Stimulated activated CD4-positive, alpha-beta T cell treated with anti-CD3 and anti-CD28 coated beads, Interleukin-2, amount 100 ng/mL, for 48 hours (primary cell): Measurements from ENCODE around the gene LRIT2.
"Not testable (repeated sequence)": the region's sequence is repeated elsewhere in the genome, so short reads cannot be mapped to it uniquely, and the experiment has no call there.

ENCODE experiments used
- DNase-seq, 2 donors: peaks; one replicate each; pipeline ENCODE4 v3.0.0-alpha.2; 2020

LRIT2 gene

DNA sequence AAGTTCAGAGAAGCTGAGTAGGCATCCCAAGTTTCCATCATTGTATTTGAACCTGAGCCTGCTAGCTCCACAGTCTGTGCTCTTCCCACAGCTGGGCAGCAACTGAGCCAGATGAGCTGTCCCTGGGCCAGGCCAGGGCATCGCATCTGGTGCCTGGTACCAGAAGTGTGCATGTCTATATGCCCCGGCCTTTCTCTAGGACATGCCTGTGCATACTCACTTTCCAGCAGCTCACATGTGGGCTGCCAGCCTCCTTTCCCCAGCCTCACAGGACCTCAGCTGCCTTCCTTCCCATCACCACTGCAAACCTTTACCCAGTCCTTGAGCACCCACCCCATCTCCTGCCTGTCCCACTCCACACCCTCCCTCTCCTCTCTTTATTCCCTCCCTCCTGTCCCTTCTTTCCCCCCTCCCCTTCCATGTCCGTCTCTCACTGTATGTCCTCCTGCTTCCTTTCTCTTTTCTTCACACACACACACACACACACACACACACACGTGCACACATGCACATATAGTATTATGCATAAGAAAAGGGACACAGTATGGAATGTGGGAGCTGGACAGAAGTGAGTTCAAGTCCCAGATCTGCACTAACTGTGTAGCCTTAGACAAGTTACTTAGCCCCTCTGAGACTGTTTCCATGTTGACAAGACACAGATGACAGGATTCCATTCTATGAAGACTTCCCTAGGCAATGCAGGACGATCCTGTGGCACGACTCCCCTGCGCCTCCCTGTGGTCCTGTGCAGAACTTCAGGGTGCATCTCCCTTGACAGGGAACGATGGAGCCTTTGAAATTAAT lies 20.1 kb downstream of the LRIT2 start:
- DNase-seq, result peak; percentile 63 to 72

DNA sequence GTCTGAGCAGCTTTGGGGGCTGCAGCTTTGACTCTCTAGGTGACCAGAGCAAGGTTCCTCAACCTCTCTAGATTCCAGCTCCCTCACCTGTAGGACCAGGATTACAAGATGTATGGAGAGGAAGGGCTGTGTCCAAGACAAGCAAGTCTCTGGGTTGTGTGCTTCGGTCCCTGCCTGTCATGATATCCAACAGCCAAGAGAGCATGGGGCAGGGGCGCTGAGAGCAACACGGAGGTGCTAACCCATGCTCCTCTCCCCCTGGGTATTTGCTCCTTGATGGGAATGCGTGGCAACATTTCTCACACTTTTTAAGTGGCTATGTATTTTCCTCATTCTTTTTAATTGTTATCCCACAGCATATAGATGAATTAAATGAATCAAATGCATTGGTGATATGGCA lies 20.7 kb downstream of the LRIT2 start:
- no peak for DNase-seq

DNA sequence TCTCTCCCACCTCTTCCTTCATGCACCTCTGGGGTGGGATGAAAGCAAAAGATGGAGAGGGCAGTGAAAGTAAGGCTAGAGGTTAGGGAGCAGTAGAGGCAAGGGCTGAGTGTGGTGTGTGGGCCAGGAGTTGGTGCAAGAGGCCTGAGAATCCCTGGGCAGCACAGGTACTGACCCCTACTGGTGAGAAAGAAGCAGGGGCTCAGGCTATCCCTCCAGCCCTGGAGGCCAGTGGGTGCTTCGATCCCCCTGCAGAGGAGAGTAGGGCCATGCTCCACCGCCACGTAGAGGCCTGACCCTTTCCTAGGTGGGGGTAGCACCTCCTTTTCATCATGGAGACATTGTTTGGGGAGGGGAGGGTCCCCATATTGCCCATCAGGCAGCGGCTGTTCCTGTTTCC lies 21.2 kb downstream of the LRIT2 start:
- DNase-seq, result no peak

DNA sequence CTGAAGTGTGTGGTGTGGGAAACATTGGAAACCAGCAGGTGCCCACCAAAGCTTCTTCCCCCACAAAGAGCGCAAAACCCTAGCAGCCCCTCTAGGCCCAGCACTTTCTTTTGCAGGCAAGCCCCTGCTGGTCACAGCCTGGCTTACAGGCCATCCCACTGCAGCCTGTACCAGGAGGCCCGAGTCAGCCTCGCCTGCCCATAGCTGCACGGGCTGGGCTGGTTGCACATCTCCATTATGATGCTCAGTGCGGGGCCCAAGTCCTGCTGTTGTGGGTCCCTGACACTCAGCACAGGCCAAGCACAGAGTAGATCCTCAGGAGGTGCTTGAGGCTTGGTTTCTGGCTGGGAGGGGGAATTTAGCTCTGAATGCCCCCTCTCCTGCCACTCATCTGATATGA lies 23.0 kb downstream of the LRIT2 start:
- no peak for DNase-seq

DNA sequence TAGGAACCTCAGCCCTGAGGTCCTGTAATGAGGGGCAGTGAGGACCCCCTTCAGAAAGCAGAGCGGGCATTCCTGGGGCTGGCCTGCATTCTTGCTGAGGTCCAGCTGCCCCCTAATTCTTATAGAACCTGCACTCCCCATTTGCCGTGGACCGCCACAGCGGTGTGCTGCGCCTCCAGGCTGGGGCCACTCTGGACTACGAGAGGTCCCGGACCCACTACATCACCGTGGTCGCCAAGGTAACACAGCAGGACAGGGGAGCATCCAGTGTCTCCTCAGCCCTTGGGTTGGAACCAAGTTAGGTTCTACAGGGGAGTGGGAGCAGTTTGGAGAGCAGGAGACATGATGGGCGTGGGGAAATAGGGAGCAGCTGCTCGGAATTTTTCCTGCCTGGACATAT lies 23.7 kb downstream of the LRIT2 start:
- no peak for DNase-seq

DNA sequence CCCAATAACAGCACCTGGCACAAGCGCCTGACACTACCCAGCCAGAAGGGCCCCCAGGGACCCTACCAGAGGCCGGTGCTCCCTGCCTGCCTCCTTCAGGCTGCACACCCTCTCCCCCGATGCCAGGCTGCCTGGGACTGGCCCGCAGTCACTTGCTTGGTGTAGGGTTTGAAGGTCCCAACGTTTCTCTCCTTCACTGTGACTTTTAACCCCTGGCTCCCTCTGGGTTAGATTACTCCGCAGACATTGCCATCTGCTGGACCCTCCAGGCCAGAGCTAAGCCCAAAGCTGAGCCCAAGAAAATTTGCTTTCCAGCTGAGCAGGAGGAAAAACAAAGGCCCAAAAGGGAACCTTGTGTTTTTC lies 24.1 kb downstream of the LRIT2 start:
- no peak for DNase-seq

DNA sequence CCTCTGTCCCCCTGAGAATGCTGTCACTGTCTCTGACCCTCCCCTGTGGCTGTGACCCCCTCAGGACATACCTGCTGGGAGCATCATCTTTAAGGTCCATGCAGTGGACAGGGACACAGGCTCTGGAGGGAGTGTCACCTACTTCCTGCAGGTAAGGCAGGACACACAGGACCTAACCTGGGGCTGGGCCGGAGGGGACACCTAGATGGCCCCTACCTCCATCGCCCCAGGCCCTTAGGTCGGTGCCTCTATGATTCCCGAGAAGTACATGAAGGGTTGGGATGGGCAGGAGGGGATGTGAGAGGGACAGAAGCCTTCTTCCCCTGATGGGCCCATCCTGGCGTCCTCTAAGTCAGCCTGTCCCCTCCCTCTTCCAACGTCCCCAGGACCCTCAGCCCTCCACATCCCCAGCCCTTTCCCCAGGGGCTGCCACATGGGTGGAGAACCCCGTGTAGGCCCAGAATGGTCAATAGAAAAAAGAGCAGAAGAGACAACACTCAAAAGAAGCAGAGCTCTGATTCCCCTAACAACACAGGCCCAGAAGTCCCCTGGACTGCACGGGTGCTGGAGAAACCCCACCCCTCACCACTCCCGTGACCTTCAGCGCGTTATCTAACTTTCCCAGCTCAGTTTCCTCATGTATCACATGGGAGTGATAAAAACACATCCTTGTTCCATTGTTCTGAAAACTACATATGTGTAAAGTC lies 24.7 kb downstream of the LRIT2 start:
- DNase-seq, result no peak

DNA sequence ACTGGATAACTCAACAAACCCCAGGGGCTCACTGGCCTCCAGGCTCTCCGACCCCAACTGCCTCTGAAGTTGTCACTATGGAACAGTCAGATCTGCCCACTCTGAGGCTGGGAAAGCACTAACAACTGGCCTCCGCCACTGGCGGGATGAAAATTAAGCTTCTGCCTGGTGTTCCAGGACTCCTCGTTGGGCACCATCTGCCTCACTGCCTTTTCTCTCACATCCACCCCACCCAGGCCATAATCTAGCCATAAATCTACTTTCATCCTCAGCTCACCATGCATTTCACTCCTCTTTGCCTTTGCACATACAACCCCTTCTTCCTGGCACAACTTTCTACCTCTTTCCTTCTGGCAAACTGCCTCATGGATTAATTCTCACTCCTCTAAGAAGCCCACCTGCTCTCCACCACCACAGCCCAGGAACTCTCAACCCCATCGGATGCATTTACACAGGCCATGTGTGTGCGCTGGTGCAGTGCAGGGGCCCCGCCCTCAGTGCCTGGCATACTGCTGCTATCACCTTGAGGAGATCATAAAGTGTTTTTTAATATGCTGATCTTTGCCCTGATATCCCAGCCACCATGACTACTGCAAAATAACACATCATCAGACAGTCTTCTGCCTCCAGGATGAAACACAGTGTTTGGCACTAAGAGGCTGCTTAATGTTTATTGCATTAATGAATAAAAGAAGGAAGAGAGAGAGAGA lies 27.0 kb downstream of the LRIT2 start:
- no peak for DNase-seq

DNA sequence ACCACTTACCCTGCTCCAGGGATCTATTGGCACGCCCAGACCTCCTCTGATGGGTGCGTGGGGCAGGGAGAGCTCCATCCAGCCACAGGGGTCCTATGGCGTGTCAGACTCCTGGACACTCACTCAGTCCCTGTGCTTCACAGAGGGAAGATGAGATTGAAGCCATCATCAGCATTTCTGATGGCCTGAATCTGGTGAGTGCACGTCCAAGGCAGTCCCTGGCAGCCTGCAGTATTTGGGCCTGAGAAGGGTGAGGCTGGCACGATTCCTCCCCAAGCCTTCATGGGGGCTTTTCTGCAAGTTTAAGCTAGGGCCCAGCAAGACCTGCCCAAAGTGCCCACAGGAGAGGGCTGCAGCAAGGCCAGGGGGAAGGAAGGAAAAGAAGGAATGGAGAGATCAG lies 27.7 kb downstream of the LRIT2 start:
- no peak for DNase-seq

DNA sequence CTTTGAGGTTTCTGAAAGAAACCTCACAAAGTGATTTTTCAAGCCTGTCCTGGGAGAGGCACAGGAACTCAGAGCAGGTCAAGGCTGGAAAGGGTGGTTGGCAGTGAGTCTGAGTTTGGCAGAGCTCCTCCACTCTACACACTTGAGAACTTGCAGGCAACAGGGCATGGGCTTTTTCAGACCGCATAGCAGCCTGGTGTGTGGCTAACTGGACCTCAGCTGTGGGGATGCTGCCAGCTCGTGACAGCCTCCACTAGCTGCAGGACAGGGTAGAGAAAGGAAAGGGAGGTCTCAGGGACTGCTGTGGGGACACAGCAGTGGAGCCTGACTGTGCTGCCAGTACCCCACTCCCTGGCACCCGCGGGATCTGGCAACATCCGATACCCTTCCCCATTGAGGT lies 28.4 kb downstream of the LRIT2 start:
- no peak for DNase-seq

DNA sequence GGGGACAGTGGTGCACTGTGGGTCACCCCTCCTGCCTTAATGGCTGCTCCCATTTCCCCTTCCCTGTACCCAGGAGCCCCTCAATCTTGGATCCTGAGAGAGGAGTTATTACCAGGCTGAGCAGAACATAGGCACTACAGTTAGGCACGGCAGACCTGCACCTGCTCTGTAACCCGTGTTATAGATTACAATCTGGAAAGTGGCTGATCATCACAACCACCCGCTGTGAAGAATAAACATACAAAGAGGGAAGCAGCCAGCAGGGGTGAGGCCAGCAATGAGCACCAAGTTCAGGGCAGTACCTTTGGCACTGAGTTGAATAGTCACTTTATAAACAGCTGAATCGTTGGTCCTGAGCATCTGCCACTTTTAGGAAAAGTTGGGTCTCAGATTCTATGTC lies 29.3 kb downstream of the LRIT2 start:
- DNase-seq, result no peak

DNA sequence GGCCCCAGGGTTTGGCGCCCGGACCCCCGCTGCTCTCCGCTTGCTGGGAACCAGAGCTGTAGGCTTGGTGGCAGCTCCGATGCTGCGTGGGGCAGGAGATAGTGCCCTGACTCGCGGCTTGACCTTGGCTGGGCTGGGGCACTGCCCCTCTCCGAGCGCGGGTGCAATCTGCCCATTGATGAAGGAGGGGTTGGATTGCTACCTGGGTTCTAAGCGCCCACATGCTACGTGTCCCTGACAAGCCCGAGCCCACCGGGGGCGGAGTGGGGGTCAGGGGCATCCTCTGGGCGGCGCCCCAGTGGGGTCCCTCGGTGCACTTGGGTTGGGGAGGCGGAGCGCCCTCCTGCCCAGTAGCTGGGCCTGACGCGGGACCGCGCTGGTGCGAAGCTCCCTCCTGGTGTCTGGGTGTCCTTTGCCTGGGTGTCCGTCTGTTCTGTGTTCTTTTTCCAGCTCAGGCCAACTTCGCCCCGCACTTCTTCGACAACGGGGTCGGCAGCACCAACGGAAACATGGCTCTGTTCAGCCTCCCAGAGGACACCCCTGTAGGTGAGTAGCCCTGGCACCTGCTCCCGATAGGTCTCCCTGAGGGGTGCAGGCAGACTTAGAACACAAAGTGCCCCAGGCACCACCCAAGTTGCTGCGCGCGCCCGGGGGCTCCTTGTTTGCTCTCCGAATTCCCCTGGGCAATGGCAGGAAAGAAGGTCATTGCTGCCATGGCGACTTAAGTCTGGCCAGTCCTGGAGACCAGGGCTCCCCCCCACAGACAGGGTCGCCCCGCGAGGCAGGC lies 30.1 kb downstream of the LRIT2 start:
- no peak for DNase-seq

DNA sequence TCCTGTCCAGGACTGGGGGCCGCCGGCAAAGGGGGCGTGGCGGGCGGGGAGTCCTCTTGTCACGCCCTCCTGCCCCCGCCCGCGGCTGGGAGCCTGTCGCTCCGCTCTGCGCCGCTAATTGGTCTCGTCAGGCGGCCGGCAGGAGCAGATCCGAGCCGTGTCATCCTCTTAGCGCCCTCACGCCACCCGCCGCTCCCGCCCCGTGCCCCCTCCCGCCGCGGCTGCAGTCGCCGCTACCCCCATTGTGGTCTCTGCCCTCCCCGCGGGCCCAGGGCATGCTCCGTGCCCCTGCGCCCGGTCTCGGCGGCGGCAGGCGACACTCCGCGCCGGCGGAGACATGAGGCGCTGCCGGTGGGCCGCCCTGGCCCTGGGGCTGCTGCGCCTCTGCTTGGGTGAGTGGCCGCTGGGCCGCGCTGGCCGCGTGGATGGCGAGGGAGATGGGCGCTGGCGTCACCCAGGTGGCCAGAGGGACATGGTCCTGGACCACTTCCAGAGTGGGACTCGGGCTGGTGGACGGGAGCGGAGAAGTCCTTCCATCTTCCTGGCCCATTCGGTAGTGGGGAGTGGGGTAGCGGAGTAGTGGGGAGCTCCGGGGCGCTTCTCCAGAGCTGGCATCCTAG lies 30.8 kb downstream of the LRIT2 start, which contains the start of gene CDHR1:
Gene CDHR1 (plus strand): TSS at position 114 of the 620 bp plus-strand sequence. CDS start 224 bp downstream, at position 338.
- peak in 1 of 2 donors; percentile 31 for DNase-seq

DNA sequence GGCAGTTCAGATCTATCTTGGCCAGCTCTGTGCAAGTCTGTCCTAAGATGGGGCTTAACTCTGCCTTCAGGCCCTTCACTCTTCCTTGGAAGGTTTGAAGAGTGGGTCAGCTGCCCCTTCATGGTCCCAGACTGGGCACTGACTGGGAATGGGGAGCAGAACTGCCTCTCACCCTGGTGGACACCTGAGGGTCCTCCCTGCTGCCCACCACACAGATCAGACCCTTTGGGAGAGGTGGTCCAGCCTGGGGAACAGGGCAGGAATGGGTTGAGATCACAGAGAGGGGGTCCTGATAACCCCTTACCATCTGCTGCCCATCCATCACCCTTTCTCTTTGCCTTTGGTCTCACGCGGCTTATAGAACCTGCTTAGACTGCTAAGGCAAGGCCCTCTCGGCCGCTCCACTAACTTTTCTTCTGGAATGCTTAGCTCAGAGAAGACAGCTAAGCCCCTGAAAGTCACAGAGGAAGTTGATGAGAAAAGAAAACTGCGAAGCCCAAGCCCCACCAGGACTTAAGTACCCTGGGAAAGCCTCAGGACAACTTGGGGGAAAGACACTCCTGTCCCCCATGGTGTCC lies 31.4 kb downstream of the LRIT2 start:
- no peak for DNase-seq

DNA sequence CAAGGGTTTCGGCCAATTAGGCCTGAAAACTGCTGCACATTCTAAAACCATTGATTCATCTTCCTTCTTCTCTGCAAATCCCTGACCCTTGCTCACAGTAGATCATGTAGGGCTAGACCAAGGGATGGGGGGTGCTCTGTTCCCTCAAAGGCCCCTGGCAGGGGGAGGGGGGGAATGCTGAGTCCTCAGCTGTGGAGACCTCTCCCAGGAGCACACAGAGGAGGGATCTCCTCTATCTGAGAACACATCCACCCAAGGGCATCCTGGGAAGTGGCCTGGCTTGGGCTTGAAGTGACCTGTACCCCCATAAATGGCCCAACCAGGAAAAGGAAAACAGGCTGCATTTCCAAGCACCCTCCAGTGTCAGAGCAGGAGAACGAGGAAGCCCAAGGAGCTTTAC lies 32.0 kb downstream of the LRIT2 start:
- DNase-seq, result no peak

DNA sequence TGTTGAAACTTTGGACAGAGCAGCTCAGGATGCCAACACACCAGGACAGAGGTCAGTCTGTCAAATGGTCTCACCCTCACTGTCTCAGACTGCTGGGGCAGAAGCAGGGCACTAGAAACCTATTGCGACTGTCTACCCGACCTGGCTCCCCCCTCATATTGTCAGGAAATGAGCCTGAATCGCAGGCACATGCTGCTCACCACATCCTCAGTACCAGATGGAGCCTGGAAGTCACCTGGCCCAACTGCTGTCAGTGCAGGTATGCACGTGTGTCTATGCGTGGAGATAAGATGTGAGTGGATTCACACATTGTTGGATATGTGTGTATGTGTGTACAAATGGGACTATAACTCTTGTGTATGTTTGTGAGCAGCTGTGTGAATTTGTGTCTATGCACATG lies 34.2 kb downstream of the LRIT2 start:
- no peak for DNase-seq

DNA sequence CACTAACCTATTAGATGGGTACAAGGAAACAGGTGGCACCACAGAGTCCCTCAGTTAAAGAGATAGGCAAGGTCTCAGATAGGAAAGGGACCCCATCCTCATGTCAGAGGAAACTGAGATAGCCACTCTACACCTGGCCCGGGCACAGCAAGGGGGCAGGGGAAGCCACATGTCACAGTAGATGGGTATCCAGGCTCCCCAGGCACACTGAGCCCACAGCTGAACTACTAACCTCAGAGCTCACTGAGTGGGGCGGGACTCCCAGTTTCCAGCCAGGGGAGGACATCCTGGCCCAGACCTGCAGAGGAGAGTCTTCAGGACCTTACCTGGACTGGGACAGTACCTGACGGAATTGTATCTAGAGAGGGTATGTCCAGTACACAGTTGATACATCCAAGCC lies 34.7 kb downstream of the LRIT2 start:
- no peak for DNase-seq

DNA sequence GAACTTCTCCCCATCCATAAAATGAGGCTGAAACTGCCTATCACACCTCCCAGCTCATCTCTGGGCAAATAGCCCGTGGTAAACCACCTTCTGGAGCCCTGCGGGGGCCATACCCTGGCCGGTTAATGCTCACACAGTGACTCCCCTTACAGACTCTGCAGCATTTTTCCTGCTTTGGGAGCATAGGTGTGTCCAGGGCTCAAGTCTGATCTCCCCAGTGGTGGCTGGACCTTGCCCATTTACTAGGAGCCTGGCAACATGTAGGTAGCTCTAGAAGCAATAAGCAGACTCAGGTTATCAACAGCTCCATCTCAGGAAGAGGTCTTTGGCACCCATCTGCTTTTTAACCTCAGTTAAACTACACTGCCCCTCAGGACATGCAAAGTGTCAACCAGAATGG lies 36.5 kb downstream of the LRIT2 start:
- DNase-seq, result no peak

DNA sequence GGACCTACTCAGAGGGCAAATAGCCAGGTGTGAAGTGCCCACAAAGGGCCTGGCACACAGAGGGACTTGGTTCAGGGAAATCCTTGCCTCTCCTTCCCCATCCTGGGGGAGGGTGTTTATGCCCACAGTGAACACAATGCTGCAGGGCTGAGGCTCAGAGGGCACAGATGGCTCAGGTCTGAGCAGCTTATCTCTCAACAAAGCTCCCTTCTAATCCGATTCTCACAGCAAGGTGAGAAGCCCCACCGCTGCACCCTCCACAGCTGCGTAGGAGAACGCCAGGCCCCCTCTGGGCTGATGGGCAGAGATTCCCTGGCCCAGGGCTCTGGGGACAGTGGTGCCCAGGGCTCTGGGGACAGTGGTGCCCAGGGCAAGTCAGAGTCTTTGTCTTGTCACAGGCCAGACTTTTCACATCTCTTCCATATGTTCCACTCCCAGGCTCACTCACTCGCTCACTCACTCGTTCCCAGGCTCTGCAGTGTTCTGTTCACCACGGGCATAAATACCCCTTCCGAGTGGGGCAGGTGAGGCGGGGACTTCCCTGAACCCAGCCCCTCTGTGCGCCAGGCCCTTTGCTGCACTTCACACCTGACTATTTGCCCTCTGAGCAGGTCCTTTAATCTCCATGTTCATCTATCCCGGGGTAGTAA lies 39.7 kb downstream of the LRIT2 start:
- no peak for DNase-seq

DNA sequence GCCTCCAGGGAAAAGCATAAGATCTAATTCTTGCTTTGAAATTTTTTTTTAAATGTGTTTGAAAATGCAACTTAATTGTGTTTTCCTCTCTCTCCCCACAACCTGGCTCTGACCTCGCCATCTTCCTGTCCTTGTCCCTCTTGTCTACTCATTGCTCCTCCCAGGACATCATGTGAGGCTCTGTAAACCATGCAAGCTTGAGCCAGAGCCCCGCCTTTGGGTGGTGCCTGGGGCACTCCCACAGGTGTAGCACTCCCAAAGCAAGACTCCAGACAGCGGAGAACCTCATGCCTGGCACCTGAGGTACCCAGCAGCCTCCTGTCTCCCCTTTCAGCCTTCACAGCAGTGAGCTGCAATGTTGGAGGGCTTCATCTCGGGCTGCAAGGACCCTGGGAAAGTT lies 40.8 kb downstream of the LRIT2 start:
- no peak for DNase-seq

DNA sequence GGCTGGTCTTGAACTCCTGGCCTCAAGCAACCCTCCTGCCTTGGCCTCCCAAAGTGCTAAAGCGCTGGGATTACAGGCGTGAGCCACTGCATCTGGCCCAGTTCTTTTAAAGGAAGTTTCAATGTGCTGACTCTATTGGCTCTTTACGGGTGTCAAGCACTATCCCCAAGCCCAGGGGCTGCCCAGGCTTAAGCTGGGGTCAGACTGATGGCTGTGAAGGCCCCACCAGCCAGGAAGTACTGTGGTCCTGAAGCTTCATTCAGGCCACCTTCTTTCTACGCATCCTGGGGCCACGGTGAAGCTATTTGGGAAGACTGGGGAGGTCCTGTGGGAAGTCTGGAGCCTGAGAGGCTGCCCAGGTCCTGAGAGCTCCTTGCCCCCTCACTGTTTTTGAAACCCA lies 43.7 kb downstream of the LRIT2 start:
- DNase-seq, result no peak

DNA sequence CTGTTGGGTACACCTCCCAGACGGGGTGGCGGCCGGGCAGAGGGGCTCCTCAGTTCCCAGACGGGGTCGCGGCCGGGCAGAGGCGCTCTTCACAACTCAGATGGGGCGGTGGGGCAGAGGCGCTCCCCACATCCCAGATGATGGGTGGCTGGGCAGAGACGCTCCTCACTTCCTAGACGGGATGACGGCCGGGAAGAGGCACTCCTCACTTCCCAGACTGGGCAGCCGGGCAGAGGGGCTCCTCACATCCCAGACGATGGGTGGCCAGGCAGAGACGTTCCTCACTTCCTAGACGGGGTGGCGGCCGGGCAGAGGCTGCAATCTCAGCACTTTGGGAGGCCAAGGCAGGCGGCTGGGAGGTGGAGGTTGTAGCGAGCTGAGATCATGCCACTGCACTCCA lies 45.0 kb downstream of the LRIT2 start:
- DNase-seq, result not testable (repeated sequence)
